HCT116 (cell line): ENCODE measurements around the gene MAP4K2. TPM values are rescaled to one million over a fixed set of nuclear protein-coding genes. Genes with fewer than 3 reads are reported as not detected.

Experiments
- ATAC-seq: fragments of 200-7000 bp; cut with Tn5 transposase; 2 replicates; pipeline ENCODE4 v1.9.1; 2020; ENCODE audit warnings: mild to moderate bottlenecking, moderate library complexity
- BruUV-seq: library from RNA; stranded (reverse); fragments of 400-500 nt; replicated peaks from 2 replicates; lab custom pipeline; 2021; lab: Mats Ljungman, UMichigan
- CTCF ChIA-PET: fragments of 300-600 bp; sonication (Branson Sonifier 250); formaldehyde crosslinking; loops from one replicate; lab custom pipeline; 2021; ENCODE audit warnings: antibody characterized with exemption; lab: Charles Lee
- POLR2A ChIA-PET: fragments of 300-600, 350-600 bp; sonication (Branson Sonifier 250); formaldehyde crosslinking; loops from one replicate; lab custom pipeline; 2021; ENCODE audit warnings: antibody characterized with exemption; lab: Charles Lee
- RAD21 ChIA-PET, 2 experiments: fragments of 300-600 bp; sonication (Branson Sonifier 250); formaldehyde crosslinking; loops; one replicate each; lab custom pipeline; 2023; ENCODE audit warnings: low total read pairs in 2 of 2; ENCODE audit not compliant: uncharacterized antibody in 2 of 2, unreplicated experiment in 2 of 2, low non-redundant PET in 1 of 2; lab: Charles Lee
- DNase-seq: peaks from one replicate; pipeline ENCODE4 v3.0.0-alpha.2; 2010; ENCODE audit warnings: low read depth, low spot score
- H2AFZ ChIP-seq: fragments of 200-600 bp; shearing (Covaris generic), sonication (generic); 2 replicates; pipeline ENCODE4 v1.6.1; 2017; ENCODE audit warnings: low read depth, mixed run types, mixed read lengths, antibody characterized with exemption, low read length; ENCODE audit not compliant: poor library complexity, severe bottlenecking
- H3K27ac ChIP-seq: 2 replicates; pipeline ENCODE4 v1.5.1; 2012; ENCODE audit warnings: low read depth, low read length
- H3K27me3 ChIP-seq: fragments of 200-600 bp; sonication (generic); 2 replicates; pipeline ENCODE4 v1.6.1; 2016; ENCODE audit warnings: mixed run types, low read length, mixed read lengths; ENCODE audit not compliant: insufficient read depth
- H3K36me3 ChIP-seq, 2 experiments: fragments of 200-500 bp in 1 of 2; fragments of 200-600 bp in 1 of 2; sonication (Bioruptor generic) in 1 of 2; sonication (generic) in 1 of 2; 2 replicates each; pipeline versions ENCODE4 v1.5.1 to v1.6.1; 2014 to 2016; ENCODE audit warnings: low read length in 2 of 2, inconsistent platforms in 1 of 2, mixed read lengths in 1 of 2, mixed run types in 1 of 2; ENCODE audit not compliant: insufficient read depth in 2 of 2, control insufficient read depth in 1 of 2
- H3K4me1 ChIP-seq, 2 experiments: fragments of 200-600 bp in 1 of 2; sonication (generic) in 1 of 2; 2 replicates each; pipeline versions ENCODE4 v1.5.1 to v1.6.1; 2012 to 2017; ENCODE audit warnings: low read length in 2 of 2, inconsistent platforms in 1 of 2, mild to moderate bottlenecking in 1 of 2, mixed read lengths in 1 of 2, mixed run types in 1 of 2, moderate library complexity in 1 of 2; ENCODE audit not compliant: insufficient read depth in 2 of 2, control insufficient read depth in 1 of 2
- H3K4me2 ChIP-seq: fragments of 200-600 bp; sonication (generic); 2 replicates; pipeline ENCODE4 v1.6.1; 2017; ENCODE audit warnings: mixed run types, low read length, mixed read lengths
- H3K4me3 ChIP-seq, 2 experiments: fragments of 200-600 bp in 1 of 2; sonication (generic) in 1 of 2; replicated peaks in 1 of 2; 2 replicates each; pipeline ENCODE4 v1.5.1; 2011 to 2016; ENCODE audit warnings: low read length in 2 of 2, control low read depth in 1 of 2, low read depth in 1 of 2, mild to moderate bottlenecking in 1 of 2, mixed read lengths in 1 of 2, mixed run types in 1 of 2
- H3K79me2 ChIP-seq: fragments of 200-600 bp; sonication (generic); 2 replicates; pipeline ENCODE4 v1.6.1; 2017; ENCODE audit warnings: mild to moderate bottlenecking, mixed run types, low read length, moderate library complexity, mixed read lengths; ENCODE audit not compliant: insufficient read depth
- H3K9ac ChIP-seq: fragments of 200-600 bp; sonication (generic); 2 replicates; pipeline ENCODE4 v1.6.1; 2016; ENCODE audit warnings: low read length, mixed read lengths
- H3K9me2 ChIP-seq: fragments of 200-600 bp; sonication (generic), shearing (Covaris generic); 2 replicates; pipeline ENCODE4 v1.6.1; 2017; ENCODE audit warnings: mixed run types, mild to moderate bottlenecking, moderate library complexity; ENCODE audit not compliant: insufficient read depth
- H3K9me3 ChIP-seq, 2 experiments: fragments of 200-500 bp in 1 of 2; fragments of 200-600 bp in 1 of 2; sonication (Bioruptor generic) in 1 of 2; sonication (generic) in 1 of 2; 2 replicates each; pipeline ENCODE4 v1.6.1; 2014 to 2017; ENCODE audit warnings: low read length in 2 of 2, mixed read lengths in 2 of 2, inconsistent platforms in 1 of 2, low read depth in 1 of 2, mild to moderate bottlenecking in 1 of 2, mixed run types in 1 of 2, moderate library complexity in 1 of 2; ENCODE audit not compliant: control insufficient read depth in 1 of 2, insufficient read depth in 1 of 2
- H4K20me1 ChIP-seq: fragments of 200-600 bp; sonication (generic), shearing (Covaris generic); 2 replicates; pipeline ENCODE4 v1.6.1; 2017; ENCODE audit warnings: mixed run types, mild to moderate bottlenecking, moderate library complexity; ENCODE audit not compliant: insufficient read depth
- CBX3 ChIP-seq: IDR thresholded peaks from 2 replicates; pipeline ENCODE4 v1.6.1; 2012; ENCODE audit warnings: low read depth
- CEBPB ChIP-seq: IDR thresholded peaks from 2 replicates; pipeline ENCODE4 v1.6.1; 2012; ENCODE audit warnings: low read depth
- ELF1 ChIP-seq: IDR thresholded peaks from 2 replicates; pipeline ENCODE4 v1.6.1; 2012; ENCODE audit warnings: low read depth, borderline replicate concordance
- FOSL1 ChIP-seq: IDR thresholded peaks from 2 replicates; pipeline ENCODE4 v1.6.1; 2012; ENCODE audit warnings: low read depth
- POLR2A ChIP-seq: IDR thresholded peaks from 2 replicates; pipeline ENCODE4 v1.7.0; 2011; ENCODE audit warnings: borderline replicate concordance; ENCODE audit not compliant: insufficient read depth, insufficient read length; ENCODE audit errors: extremely low read depth
- POLR2AphosphoS5 ChIP-seq: IDR thresholded peaks from 2 replicates; pipeline ENCODE4 v1.6.1; 2011; ENCODE audit warnings: mild to moderate bottlenecking, low read depth, low read length, moderate library complexity
- RAD21 ChIP-seq: IDR thresholded peaks from 2 replicates; pipeline ENCODE4 v1.6.1; 2012; ENCODE audit warnings: low read depth, mild to moderate bottlenecking
- SP1 ChIP-seq: IDR thresholded peaks from 2 replicates; pipeline ENCODE4 v1.6.1; 2012; ENCODE audit warnings: low read depth
- SRF ChIP-seq: IDR thresholded peaks from 2 replicates; pipeline ENCODE4 v1.6.1; 2012; ENCODE audit warnings: low read depth
- TCF7L2 ChIP-seq: IDR thresholded peaks from 2 replicates; pipeline ENCODE4 v1.7.0; 2011; ENCODE audit warnings: borderline replicate concordance, inconsistent platforms; ENCODE audit not compliant: insufficient read depth, insufficient read length; ENCODE audit errors: extremely low read depth
- YY1 ChIP-seq: IDR thresholded peaks from 2 replicates; pipeline ENCODE4 v1.6.1; 2011; ENCODE audit warnings: low read length, low read depth, moderate library complexity, mild to moderate bottlenecking; ENCODE audit not compliant: insufficient replicate concordance; ENCODE audit errors: extremely low read depth
- ZBTB33 ChIP-seq: IDR thresholded peaks from 2 replicates; pipeline ENCODE4 v1.6.1; 2011; ENCODE audit warnings: mild to moderate bottlenecking, low read length, moderate library complexity; ENCODE audit not compliant: insufficient replicate concordance; ENCODE audit errors: extremely low read depth
- intact Hi-C: fragments of 100-400 bp; cut with micrococcal nuclease; formaldehyde crosslinking; loops from 2 replicates; pipeline ENCODE4 v1.10.0; 2022
- total RNA-seq: library from RNA; stranded (reverse); gene quantifications from one replicate; pipeline ENCODE4 v1.2.1, GENCODE V29; 2021; ENCODE audit not compliant: unreplicated experiment

The MAP4K2 gene
- total RNA-seq, 1 experiment from 2014 or later: 44.2 TPM

- Histone ChIP-seq H2AFZ (no peak overlapping the region), H4K20me1 (no peaks in the 10 kb centered on the region), H3K9ac (no peak overlapping the region), H3K79me2 (no peaks in the 10 kb centered on the region), H3K4me1 (peaks cover 12 to 18% of the 10 kb centered on the region in 2 experiments; a peak in 3 of 4 replicates), H3K27ac (no peak overlapping the region), H3K4me2 (no peak overlapping the region), H3K9me2 (no peaks in the 10 kb centered on the region), H3K9me3 (no peaks in the 10 kb centered on the region), H3K4me3 (no peak overlapping the region)
- no peak for DNase-seq
- CTCF ChIA-PET: interaction anchor here (0.7 kb wide), 1 partner anchor 84 kb away, joined by 3 read pairs; no protein-coding TSS in a partner anchor
- no peak for ATAC-seq
- no peak for TF ChIP-seq CEBPB
- TF ChIP-seq YY1: no peak
- TF ChIP-seq SRF: no peak
- TF ChIP-seq POLR2AphosphoS5: no peak
- TF ChIP-seq ZBTB33: no peak
- TF ChIP-seq ELF1: no peak
- no peak for TF ChIP-seq TCF7L2
- TF ChIP-seq CBX3: no peak
- no peak for TF ChIP-seq RAD21
- TF ChIP-seq FOSL1: no peak
- TF ChIP-seq SP1: no peak
- no peak for TF ChIP-seq POLR2A
- TF ChIP-seq, all 23 proteins: peak for 0
- Histone ChIP-seq H3K36me3 (no peaks in the 10 kb centered on the region; a peak in 1 of 4 replicates), H3K27me3 (no peaks in the 10 kb centered on the region)
- intact Hi-C loops: no loop called here
- ChIA-PET POLR2A (no interaction called here), RAD21 (no interaction called here)
- no TSS peak for BruUV-seq
These were observed 8.5 kb downstream of the MAP4K2 start for GRCh38 chr11:64794526-64794925.
